Measurements from ENCODE around the gene MAGEB2. TPM values are rescaled to one million over a fixed set of nuclear protein-coding genes. Genes with fewer than 3 reads are reported as not detected.

The MAGEB2 gene
- total RNA-seq, 4 donors from 2014 or later, result not detected

GRCh38 chrX:30212172-30212571 lies 3.2 kb upstream of the MAGEB2 start:
- TF ChIP-seq, protein P1, sequence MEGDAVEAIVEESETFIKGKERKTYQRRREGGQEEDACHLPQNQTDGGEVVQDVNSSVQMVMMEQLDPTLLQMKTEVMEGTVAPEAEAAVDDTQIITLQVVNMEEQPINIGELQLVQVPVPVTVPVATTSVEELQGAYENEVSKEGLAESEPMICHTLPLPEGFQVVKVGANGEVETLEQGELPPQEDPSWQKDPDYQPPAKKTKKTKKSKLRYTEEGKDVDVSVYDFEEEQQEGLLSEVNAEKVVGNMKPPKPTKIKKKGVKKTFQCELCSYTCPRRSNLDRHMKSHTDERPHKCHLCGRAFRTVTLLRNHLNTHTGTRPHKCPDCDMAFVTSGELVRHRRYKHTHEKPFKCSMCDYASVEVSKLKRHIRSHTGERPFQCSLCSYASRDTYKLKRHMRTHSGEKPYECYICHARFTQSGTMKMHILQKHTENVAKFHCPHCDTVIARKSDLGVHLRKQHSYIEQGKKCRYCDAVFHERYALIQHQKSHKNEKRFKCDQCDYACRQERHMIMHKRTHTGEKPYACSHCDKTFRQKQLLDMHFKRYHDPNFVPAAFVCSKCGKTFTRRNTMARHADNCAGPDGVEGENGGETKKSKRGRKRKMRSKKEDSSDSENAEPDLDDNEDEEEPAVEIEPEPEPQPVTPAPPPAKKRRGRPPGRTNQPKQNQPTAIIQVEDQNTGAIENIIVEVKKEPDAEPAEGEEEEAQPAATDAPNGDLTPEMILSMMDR (IDR thresholded peaks at IDR 0.05), result no peak
- TF ChIP-seq EP300 (IDR thresholded peaks at IDR 0.05) (no peak), POLR2A (IDR thresholded peaks at IDR 0.05) (no peak)
- H3K9me3 ChIP-seq, result no peaks in the 10 kb centered on the region
- H3K4me1 ChIP-seq, result no peaks in the 10 kb centered on the region
- peaks cover 0 to 11% of the 10 kb centered on the region in 2 donors for H3K27me3 ChIP-seq
- no peaks in the 10 kb centered on the region for H3K36me3 ChIP-seq
- H3K4me3 ChIP-seq, result no peak overlapping the region
- H3K27ac ChIP-seq, result no peak overlapping the region
- no peak for DNase-seq (ENCODE audit: low spot score in 2 of 2)
- WGBS, 2 donors, result 91 to 96% methylated on average over 2 of the region's 2 CpGs

DNA sequence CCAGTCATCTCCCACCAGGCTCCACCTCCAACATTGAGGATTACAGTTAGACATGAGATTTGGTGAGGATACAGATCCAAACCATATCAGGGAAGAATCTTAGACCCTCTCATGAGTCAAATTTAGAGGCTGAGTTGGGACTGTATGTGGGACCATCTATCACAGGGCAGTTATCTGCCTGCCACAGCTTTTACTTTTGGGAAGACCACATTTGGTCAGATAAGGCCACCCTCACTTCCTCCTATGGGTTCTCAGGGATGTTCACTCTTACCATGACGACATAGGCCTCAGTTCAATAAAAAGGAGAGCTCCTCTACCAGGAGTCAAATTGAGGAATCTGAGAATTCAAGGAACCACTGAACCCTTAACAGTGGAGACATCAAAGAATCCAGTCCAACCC lies 2.1 kb downstream of the MAGEB2 start:
- no peak overlapping the region for H3K27ac ChIP-seq
- H3K27me3 ChIP-seq, result peaks cover 0 to 9% of the 10 kb centered on the region in 2 donors
- H3K9me3 ChIP-seq, result no peaks in the 10 kb centered on the region
- no peak for TF ChIP-seq EP300 (IDR thresholded peaks at IDR 0.05)
- TF ChIP-seq, protein P1 (IDR thresholded peaks at IDR 0.05), result no peak
- TF ChIP-seq POLR2A (IDR thresholded peaks at IDR 0.05), result no peak
- no peaks in the 10 kb centered on the region for H3K4me1 ChIP-seq
- no peaks in the 10 kb centered on the region for H3K36me3 ChIP-seq
- H3K4me3 ChIP-seq, result no peak overlapping the region
- WGBS, 2 donors, result 58 to 100% methylated on average over 1 of the region's 1 CpG
- no peak for DNase-seq (ENCODE audit: low spot score in 2 of 2)

GRCh38 chrX:30219372-30219771 lies 4.0 kb downstream of the MAGEB2 start:
- Histone ChIP-seq H3K4me3 (no peak overlapping the region), H3K27me3 (no peaks in the 10 kb centered on the region), H3K4me1 (no peaks in the 10 kb centered on the region), H3K27ac (no peak overlapping the region), H3K9me3 (no peaks in the 10 kb centered on the region), H3K36me3 (no peaks in the 10 kb centered on the region)
- 79 to 86% methylated on average over 4 of the region's 4 CpGs for WGBS, 2 donors
- no peak for DNase-seq (ENCODE audit: low spot score in 2 of 2)
- no peak for TF ChIP-seq POLR2A (IDR thresholded peaks at IDR 0.05)
- TF ChIP-seq, protein P1 (IDR thresholded peaks at IDR 0.05), result no peak
- TF ChIP-seq EP300 (IDR thresholded peaks at IDR 0.05), result no peak

DNA sequence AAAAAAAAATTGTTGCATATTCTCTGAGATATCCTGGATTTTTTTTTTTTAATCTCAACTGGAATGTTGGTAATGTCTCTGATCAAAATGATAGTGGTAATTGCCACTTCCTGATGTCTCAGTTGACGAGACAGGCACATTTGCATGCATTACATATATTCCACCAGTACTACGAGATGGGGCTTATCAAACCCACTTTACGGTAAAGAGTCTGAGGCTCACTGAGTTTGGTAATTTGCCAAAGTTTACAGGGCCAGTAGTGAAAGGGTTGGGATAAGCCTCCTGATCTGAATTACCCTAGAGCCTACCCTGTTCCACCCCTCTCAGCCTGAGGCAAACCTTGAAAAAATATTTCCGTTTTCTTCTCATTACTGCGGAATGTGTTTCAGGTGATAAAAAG lies 5.3 kb downstream of the MAGEB2 start:
- H3K4me3 ChIP-seq, result no peak overlapping the region
- H3K9me3 ChIP-seq, result no peaks in the 10 kb centered on the region
- WGBS, 2 donors, result 83 to 88% methylated on average over 5 of the region's 5 CpGs
- no peak overlapping the region for H3K27ac ChIP-seq
- TF ChIP-seq, protein P1 (IDR thresholded peaks at IDR 0.05), result no peak
- TF ChIP-seq POLR2A (IDR thresholded peaks at IDR 0.05) (no peak), EP300 (IDR thresholded peaks at IDR 0.05) (no peak)
- no peaks in the 10 kb centered on the region for H3K27me3 ChIP-seq
- H3K36me3 ChIP-seq, result no peaks in the 10 kb centered on the region
- no peak for DNase-seq (ENCODE audit: low spot score in 2 of 2)
- H3K4me1 ChIP-seq, result no peaks in the 10 kb centered on the region

DNA sequence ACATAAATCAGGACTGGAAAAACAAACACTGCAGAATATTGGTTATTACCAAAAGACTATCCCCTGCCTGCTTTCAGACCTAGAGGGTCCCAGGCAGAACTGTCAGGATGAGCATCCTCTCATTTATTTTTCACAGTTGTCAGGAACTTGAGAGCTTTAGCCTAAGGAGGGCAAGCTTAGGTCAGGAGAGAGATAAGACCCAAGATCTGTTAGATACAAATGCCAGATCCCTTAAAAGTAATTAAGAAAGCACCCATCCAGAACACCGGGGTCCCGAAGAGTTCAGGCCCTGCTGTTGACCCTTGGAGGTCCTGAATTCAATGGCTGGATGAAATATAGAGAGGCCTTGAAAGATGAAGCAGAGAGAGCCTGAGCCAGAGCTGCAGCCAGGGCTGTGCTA lies 9.2 kb downstream of the MAGEB2 start:
- Histone ChIP-seq H3K9me3 (no peaks in the 10 kb centered on the region), H3K4me3 (no peak overlapping the region), H3K27me3 (no peaks in the 10 kb centered on the region), H3K36me3 (no peaks in the 10 kb centered on the region), H3K27ac (no peak overlapping the region), H3K4me1 (no peaks in the 10 kb centered on the region)
- no peak for DNase-seq (ENCODE audit: low spot score in 2 of 2)
- TF ChIP-seq POLR2A (IDR thresholded peaks at IDR 0.05) (no peak), EP300 (IDR thresholded peaks at IDR 0.05) (no peak)
- TF ChIP-seq, protein P1 (IDR thresholded peaks at IDR 0.05), result no peak
- WGBS, 2 donors, result 14 to 36% methylated on average over 2 of the region's 2 CpGs
